Measurements from ENCODE around the gene GSN.

The GSN gene

GRCh38 chr9:121246821-121247561, 21.0 kb upstream of the GSN start:
- no peak for DNase-seq

GRCh38 chr9:121249563-121249962, 18.4 kb upstream of the GSN start:
- DNase-seq: no peak

GRCh38 chr9:121252104-121252851, 15.7 kb upstream of the GSN start:
- DNase-seq: no peak

- no peak for DNase-seq
These were observed 14.8 kb upstream of the GSN start for GRCh38 chr9:121253162-121253561.

GRCh38 chr9:121253821-121254501, 14.0 kb upstream of the GSN start:
- peak in 1 of 14 donors; percentile 11 for DNase-seq

GRCh38 chr9:121259498-121259897, 8.5 kb upstream of the GSN start:
- no peak for DNase-seq

- no peak for DNase-seq
These were observed 8.0 kb upstream of the GSN start for GRCh38 chr9:121259935-121260334.

GRCh38 chr9:121260457-121261106, 7.4 kb upstream of the GSN start:
- DNase-seq: no peak

- peak in 12 of 14 donors; percentile 23 to 87 (median 71) for DNase-seq
These were observed 6.9 kb upstream of the GSN start for GRCh38 chr9:121261107-121261460.

- DNase-seq: no peak
These were observed 6.2 kb upstream of the GSN start for GRCh38 chr9:121261755-121262154.

GRCh38 chr9:121262423-121262822, 5.5 kb upstream of the GSN start:
- DNase-seq: no peak

GRCh38 chr9:121262953-121263352, 5.0 kb upstream of the GSN start:
- no peak for DNase-seq

- no peak for DNase-seq
These were observed 1.6 kb upstream of the GSN start for GRCh38 chr9:121266356-121266755.

GRCh38 chr9:121266906-121267650, 884 bp upstream of the GSN start:
- DNase-seq: peak in 11 of 14 donors; percentile 43 to 77 (median 55)

GRCh38 chr9:121268598-121268850, 562 bp downstream of the GSN start:
- peak in 1 of 14 donors; percentile 80 for DNase-seq

- DNase-seq: peak in 8 of 14 donors; percentile 46 to 85 (median 74)
These were observed 1.1 kb downstream of the GSN start for GRCh38 chr9:121268851-121269641.

- peak in 2 of 14 donors; percentile 34 to 65 for DNase-seq
These were observed 1.8 kb downstream of the GSN start for GRCh38 chr9:121269642-121270254.

- DNase-seq: peak in 6 of 14 donors; percentile 45 to 75 (median 62)
These were observed 3.7 kb downstream of the GSN start for GRCh38 chr9:121271368-121272341.

- no peak for DNase-seq
These were observed 4.5 kb downstream of the GSN start for GRCh38 chr9:121272401-121272948.
